Ishikawa (cell line): ENCODE results near the gene CDC42BPA.

Experiments used
- CEBPB ChIP-seq: IDR thresholded peaks from 2 replicates; pipeline ENCODE4 v1.6.1; 2012
- CREB1 ChIP-seq: IDR thresholded peaks from 2 replicates; pipeline ENCODE4 v1.6.1; 2012; ENCODE audit warnings: low read depth
- EGR1 ChIP-seq: IDR thresholded peaks from 2 replicates; pipeline ENCODE4 v1.6.1; 2012
- EP300 ChIP-seq: IDR thresholded peaks from 2 replicates; pipeline ENCODE4 v1.6.1; 2012; ENCODE audit warnings: borderline replicate concordance
- FOXM1 ChIP-seq: IDR thresholded peaks from 2 replicates; pipeline ENCODE4 v1.6.1; 2012; ENCODE audit warnings: low read depth, borderline replicate concordance
- NFIC ChIP-seq: IDR thresholded peaks from 2 replicates; pipeline ENCODE4 v1.6.1; 2012
- RAD21 ChIP-seq: IDR thresholded peaks from 2 replicates; pipeline ENCODE4 v1.6.1; 2012; ENCODE audit warnings: low read depth
- TAF1 ChIP-seq: IDR thresholded peaks from 2 replicates; pipeline ENCODE4 v1.6.1; 2012; ENCODE audit warnings: low read depth, mild to moderate bottlenecking
- TCF12 ChIP-seq: IDR thresholded peaks from 2 replicates; pipeline ENCODE4 v1.6.1; 2012; ENCODE audit warnings: low read depth
- TEAD4 ChIP-seq: IDR thresholded peaks from 2 replicates; pipeline ENCODE4 v1.6.1; 2012
- YY1 ChIP-seq: IDR thresholded peaks from 2 replicates; pipeline ENCODE4 v1.6.1; 2012; ENCODE audit warnings: low read depth
- ZBTB7A ChIP-seq: IDR thresholded peaks from 2 replicates; pipeline ENCODE4 v1.6.1; 2012; ENCODE audit warnings: low read depth
- TF ChIP-seq, protein P1 (sequence below): IDR thresholded peaks from 2 replicates; pipeline ENCODE4 v1.6.1; 2012
- TF ChIP-seq, protein P2 (sequence below): IDR thresholded peaks from 2 replicates; pipeline ENCODE4 v1.6.1; 2012; ENCODE audit warnings: low read depth, mild to moderate bottlenecking
- TF ChIP-seq, protein P3 (sequence below): IDR thresholded peaks from 2 replicates; pipeline ENCODE4 v1.6.1; 2012

Gene CDC42BPA

DNA sequence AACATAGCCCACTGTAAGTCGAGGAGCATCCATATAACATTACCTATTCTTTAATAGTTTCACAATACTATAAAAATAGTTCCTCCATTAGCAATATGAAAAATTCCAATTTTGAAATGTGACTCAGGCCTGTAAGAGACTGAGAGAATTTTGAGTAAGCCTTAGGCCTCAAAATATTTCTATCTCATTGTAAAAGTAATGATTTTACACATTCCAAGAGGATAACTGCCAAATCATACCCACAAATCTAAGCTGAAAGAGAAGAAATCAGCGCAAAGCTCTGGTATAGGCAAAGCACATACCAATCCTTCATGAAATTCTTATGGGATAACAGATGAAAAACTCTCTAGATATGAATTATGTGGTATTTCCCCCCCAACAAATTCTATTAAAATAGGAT, 144.1 kb downstream of the CDC42BPA start:
- TF ChIP-seq EGR1, result no peak
- no peak for TF ChIP-seq CREB1
- TF ChIP-seq, protein P1, sequence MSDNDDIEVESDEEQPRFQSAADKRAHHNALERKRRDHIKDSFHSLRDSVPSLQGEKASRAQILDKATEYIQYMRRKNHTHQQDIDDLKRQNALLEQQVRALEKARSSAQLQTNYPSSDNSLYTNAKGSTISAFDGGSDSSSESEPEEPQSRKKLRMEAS, result no peak

DNA sequence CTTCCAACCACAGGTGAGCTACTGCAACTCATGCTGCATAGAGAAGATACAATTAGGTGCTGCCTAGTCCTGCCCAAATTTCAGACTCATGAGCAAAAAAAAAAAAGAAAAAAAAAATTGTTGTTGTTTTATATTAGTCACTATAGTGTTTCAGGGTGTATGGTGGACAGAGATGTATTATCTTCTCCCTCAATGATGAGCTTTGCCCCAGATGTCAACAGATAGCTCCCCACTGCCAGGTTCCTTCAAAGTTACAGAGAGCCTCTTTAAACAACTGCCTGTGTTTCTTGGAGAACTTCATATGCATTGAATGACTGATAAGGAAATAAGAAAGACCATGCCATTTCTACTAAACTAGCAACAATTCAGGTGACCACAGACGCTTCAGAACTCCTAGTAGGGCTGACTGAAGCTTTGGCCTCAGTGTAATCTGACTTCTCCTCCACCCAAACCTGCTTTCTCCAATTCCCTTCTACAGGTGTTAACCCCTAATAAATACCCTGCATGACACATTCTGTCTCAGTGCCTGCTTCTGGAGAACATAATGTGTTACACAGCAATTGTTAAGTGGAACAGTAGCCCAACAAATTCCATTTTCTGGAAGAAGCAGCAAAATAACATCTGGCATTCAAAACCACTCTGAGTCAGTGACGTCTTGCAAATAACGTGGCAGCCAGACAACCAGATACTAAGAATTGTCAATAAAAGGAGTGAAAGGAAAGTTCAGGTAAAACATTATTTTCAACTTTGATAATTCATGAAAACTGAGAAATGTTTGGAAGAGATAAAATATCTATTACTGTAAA, 147.7 kb downstream of the CDC42BPA start:
- TF ChIP-seq RAD21 (no peak), TEAD4 (no peak), EP300 (no peak)

DNA sequence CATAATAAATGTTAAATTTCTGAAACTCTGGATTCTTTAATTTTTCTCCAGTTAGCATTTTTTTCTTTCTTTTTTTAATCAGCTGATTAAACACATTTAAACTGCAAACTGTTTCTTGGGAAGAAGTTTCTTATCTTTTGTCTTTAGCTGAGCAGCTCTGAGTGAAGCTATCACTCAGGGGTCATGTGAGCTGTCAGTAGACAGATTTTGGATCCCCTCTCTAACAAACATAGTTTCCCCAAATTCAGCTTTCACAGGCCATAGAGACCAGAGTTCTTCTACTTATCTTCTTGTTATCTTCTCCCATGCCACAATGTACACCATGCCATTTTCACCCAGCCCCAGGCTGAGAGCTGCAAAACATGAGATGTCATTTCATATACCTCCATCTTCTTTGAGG, 148.9 kb downstream of the CDC42BPA start:
- TF ChIP-seq TEAD4 (no peak), YY1 (no peak), CEBPB (no peak)
- TF ChIP-seq, protein P2, sequence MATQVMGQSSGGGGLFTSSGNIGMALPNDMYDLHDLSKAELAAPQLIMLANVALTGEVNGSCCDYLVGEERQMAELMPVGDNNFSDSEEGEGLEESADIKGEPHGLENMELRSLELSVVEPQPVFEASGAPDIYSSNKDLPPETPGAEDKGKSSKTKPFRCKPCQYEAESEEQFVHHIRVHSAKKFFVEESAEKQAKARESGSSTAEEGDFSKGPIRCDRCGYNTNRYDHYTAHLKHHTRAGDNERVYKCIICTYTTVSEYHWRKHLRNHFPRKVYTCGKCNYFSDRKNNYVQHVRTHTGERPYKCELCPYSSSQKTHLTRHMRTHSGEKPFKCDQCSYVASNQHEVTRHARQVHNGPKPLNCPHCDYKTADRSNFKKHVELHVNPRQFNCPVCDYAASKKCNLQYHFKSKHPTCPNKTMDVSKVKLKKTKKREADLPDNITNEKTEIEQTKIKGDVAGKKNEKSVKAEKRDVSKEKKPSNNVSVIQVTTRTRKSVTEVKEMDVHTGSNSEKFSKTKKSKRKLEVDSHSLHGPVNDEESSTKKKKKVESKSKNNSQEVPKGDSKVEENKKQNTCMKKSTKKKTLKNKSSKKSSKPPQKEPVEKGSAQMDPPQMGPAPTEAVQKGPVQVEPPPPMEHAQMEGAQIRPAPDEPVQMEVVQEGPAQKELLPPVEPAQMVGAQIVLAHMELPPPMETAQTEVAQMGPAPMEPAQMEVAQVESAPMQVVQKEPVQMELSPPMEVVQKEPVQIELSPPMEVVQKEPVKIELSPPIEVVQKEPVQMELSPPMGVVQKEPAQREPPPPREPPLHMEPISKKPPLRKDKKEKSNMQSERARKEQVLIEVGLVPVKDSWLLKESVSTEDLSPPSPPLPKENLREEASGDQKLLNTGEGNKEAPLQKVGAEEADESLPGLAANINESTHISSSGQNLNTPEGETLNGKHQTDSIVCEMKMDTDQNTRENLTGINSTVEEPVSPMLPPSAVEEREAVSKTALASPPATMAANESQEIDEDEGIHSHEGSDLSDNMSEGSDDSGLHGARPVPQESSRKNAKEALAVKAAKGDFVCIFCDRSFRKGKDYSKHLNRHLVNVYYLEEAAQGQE, result no peak

DNA sequence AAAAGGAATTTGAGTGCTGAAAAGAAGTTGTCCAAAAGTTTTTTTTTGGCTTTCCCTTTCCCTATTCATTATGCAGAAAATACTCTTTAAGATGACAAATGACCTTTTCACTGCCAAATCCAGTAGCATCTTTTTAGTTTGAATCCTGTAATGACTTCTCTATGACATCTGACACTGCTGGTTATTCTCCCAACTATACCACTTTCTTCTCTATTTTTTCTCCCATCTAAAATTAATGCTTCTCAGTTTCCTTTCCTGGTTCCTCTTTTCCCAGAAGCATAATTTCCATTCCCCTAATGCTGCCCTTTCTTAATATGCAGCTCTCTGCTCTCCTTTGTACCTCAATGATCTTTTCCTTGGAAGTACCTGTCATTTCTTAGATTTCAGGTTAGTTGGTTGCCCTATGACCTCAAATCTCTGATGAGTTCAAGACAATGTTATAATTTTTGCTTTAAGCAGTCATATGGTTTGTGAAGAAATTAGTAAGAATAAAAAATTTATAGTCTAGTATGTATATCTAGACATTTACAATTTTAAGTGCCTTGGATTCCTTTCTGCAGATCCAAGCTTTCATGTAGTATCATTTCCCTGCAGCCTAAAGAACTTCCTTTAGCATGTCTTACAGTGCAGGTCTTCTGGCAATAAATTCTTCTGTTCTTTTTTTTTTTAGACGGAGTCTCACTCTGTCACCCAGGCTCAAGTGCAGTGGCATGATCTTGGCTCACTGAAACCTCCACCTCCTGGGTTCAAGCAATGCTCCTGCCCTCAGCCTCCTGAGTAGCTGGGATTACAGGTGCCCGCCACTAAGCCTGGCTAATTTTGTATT, 150.8 kb downstream of the CDC42BPA start:
- TF ChIP-seq RAD21 (no peak), EGR1 (no peak), FOXM1 (no peak), NFIC (no peak), TEAD4 (no peak), EP300 (no peak)
- TF ChIP-seq, protein P3, sequence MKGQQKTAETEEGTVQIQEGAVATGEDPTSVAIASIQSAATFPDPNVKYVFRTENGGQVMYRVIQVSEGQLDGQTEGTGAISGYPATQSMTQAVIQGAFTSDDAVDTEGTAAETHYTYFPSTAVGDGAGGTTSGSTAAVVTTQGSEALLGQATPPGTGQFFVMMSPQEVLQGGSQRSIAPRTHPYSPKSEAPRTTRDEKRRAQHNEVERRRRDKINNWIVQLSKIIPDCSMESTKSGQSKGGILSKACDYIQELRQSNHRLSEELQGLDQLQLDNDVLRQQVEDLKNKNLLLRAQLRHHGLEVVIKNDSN, result no peak

DNA sequence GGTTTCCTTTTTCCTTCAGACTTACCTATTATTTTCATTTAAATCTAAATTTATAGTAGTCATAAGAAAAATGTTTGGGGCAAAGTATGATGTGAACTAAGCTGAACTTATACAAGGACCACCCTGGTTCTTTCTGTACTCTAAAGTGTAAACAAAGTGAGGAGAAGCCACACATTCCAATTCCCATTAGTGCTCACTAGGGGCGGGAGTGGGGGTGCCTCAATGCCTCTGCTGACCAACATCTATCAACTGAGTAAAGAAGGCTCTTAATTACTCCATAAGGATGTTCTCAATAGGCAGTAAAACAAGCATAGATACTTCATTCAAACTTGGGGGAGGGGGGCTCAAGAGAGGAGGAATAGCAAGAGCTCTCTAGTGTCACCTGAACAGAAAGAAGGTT, 151.7 kb downstream of the CDC42BPA start:
- no peak for TF ChIP-seq CREB1
- TF ChIP-seq TCF12, result no peak
- TF ChIP-seq NFIC, result no peak
- no peak for TF ChIP-seq RAD21
- no peak for TF ChIP-seq TEAD4
- no peak for TF ChIP-seq YY1
- TF ChIP-seq FOXM1, result no peak
- TF ChIP-seq EP300, result no peak
- TF ChIP-seq, protein P3, result no peak
- no peak for TF ChIP-seq CEBPB
- TF ChIP-seq, protein P2, result no peak
- TF ChIP-seq EGR1, result no peak

DNA sequence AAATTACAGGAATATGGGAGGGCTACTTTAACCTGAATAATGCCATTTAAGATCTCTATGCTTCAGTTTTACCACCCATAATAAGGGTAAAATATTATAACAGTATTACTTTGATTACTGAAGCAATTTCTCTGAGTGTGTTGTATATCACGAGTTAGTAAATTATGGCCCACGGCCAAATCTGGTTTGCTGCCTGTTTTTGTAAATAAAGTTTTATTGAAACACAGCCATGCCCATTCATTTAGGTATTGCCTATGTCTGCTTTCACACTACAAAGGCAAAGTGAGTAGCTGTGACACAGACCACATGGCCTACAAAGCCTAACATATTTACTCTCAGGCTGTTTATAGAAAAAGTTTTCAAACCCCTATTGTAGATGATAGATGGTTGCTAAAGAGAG, 156.8 kb downstream of the CDC42BPA start:
- TF ChIP-seq CEBPB, result no peak
- TF ChIP-seq RAD21, result no peak
- TF ChIP-seq YY1, result no peak
- TF ChIP-seq EP300, result no peak
- TF ChIP-seq ZBTB7A, result no peak
- TF ChIP-seq, protein P2, result no peak
- TF ChIP-seq NFIC, result no peak
- no peak for TF ChIP-seq TEAD4
- no peak for TF ChIP-seq FOXM1
- TF ChIP-seq EGR1, result no peak
- no peak for TF ChIP-seq TAF1
- TF ChIP-seq TCF12, result no peak
- no peak for TF ChIP-seq CREB1
- TF ChIP-seq, protein P1, result no peak
- TF ChIP-seq, protein P3, result no peak
